Natural killer cell (primary cell): ENCODE measurements around the gene KCNS1. TPM values are rescaled to one million over a fixed set of nuclear protein-coding genes. Genes with fewer than 3 reads are reported as not detected.

Experiments used
- ATAC-seq, 3 donors: fragments of 150-1000 bp in 2 of 3; fragments of 200-7000 bp in 1 of 3; cut with Tn5 transposase; 1 replicate in 1 of 3; 2 replicates in 2 of 3; pipeline ENCODE4 v1.10.0; 2021; ENCODE audit warnings: mild to moderate bottlenecking in 2 of 3, moderate library complexity in 2 of 3
- DNase-seq, 2 donors: peaks; one replicate each; pipeline versions ENCODE4 v3.0.0 to v3.0.0-alpha.2; 2013 to 2021; ENCODE audit warnings: mixed read lengths in 1 of 2
- H3K27ac ChIP-seq: one replicate; pipeline ENCODE4 v1.5.1; 2013; ENCODE audit warnings: mild to moderate bottlenecking, low read length
- H3K27me3 ChIP-seq: one replicate; pipeline ENCODE4 v1.6.1; 2013; ENCODE audit warnings: low read length; ENCODE audit not compliant: control insufficient read depth, insufficient read depth
- H3K36me3 ChIP-seq: one replicate; pipeline ENCODE4 v1.6.1; 2013; ENCODE audit warnings: low read length; ENCODE audit not compliant: control insufficient read depth, insufficient read depth
- H3K4me1 ChIP-seq: one replicate; pipeline ENCODE4 v1.6.1; 2013; ENCODE audit warnings: low read length; ENCODE audit not compliant: control insufficient read depth, insufficient read depth
- H3K4me3 ChIP-seq: one replicate; pipeline ENCODE4 v1.5.1; 2013; ENCODE audit warnings: low read length
- H3K9me3 ChIP-seq: one replicate; pipeline ENCODE4 v1.6.1; 2013; ENCODE audit warnings: low read length; ENCODE audit not compliant: control insufficient read depth, insufficient read depth
- H3K27ac Mint-ChIP-seq, 2 donors: one replicate each; pipeline ENCODE4 v1.8.0; 2022; ENCODE audit warnings: mild to moderate bottlenecking in 2 of 2, mixed read lengths in 2 of 2, moderate library complexity in 1 of 2
- H3K27me3 Mint-ChIP-seq, 2 donors: one replicate each; pipeline ENCODE4 v1.8.0; 2022; ENCODE audit warnings: low read depth in 2 of 2, mixed read lengths in 2 of 2
- H3K36me3 Mint-ChIP-seq: one replicate; pipeline ENCODE4 v1.8.0; 2022; ENCODE audit warnings: mixed read lengths
- H3K4me1 Mint-ChIP-seq, 2 donors: one replicate each; pipeline ENCODE4 v1.8.0; 2022; ENCODE audit warnings: mixed read lengths in 2 of 2
- H3K4me3 Mint-ChIP-seq: one replicate; pipeline ENCODE4 v1.8.0; 2022; ENCODE audit warnings: mild to moderate bottlenecking, moderate library complexity, mixed read lengths
- H3K9me3 Mint-ChIP-seq, 2 donors: one replicate each; pipeline ENCODE4 v1.8.0; 2022; ENCODE audit warnings: mixed read lengths in 2 of 2
- CTCF ChIP-seq: fragments of 200-600 bp; IDR thresholded peaks from one replicate; pipeline ENCODE4 v1.8.0; 2022; ENCODE audit warnings: antibody characterized with exemption
- WGBS: methylation state at CpG from one replicate; pipeline ENCODE4 v1.1.7; 2013; ENCODE audit warnings: missing lambda C conversion rate; ENCODE audit not compliant: insufficient coverage; 5-methylcytosine and 5-hydroxymethylcytosine counted together
- intact Hi-C: fragments of 100-400 bp; cut with micrococcal nuclease; formaldehyde crosslinking; loops from one replicate; pipeline ENCODE4 v1.14.2; 2022
- total RNA-seq, 4 donors: library from RNA; stranded (reverse); fragments of 120-200 nt in 1 of 4; gene quantifications; one replicate each; pipeline versions ENCODE4 v1.2.3 to v1.2.4, GENCODE V29; 2013 to 2022

The KCNS1 gene
- total RNA-seq, 3 donors from 2014 or later (not counting 1 experiment from before 2014, with no cell fraction given): not detected

GRCh38 chr20:45083127-45083526 is 17.8 kb downstream of the KCNS1 start:
- H3K4me3 Mint-ChIP-seq: no peak overlapping the region
- H3K27ac Mint-ChIP-seq: peak overlapping the region; percentile 37 to 59
- Histone ChIP-seq H3K9me3 (no peaks in the 10 kb centered on the region), H3K27me3 (no peaks in the 10 kb centered on the region), H3K4me1 (no peaks in the 10 kb centered on the region), H3K4me3 (no peak overlapping the region), H3K36me3 (peaks cover 63% of the 10 kb centered on the region), H3K27ac (no peak overlapping the region)
- no peaks in the 10 kb centered on the region for H3K9me3 Mint-ChIP-seq
- H3K4me1 Mint-ChIP-seq: peaks cover 38 to 57% of the 10 kb centered on the region in 2 donors
- H3K36me3 Mint-ChIP-seq: peaks cover 37% of the 10 kb centered on the region
- TF ChIP-seq CTCF: no peak
- intact Hi-C loops: no loop called here
- H3K27me3 Mint-ChIP-seq: no peaks in the 10 kb centered on the region
- DNase-seq (no peak), ATAC-seq (no peak)
- 100% methylated on average over 1 of the region's 1 CpG for WGBS

DNA sequence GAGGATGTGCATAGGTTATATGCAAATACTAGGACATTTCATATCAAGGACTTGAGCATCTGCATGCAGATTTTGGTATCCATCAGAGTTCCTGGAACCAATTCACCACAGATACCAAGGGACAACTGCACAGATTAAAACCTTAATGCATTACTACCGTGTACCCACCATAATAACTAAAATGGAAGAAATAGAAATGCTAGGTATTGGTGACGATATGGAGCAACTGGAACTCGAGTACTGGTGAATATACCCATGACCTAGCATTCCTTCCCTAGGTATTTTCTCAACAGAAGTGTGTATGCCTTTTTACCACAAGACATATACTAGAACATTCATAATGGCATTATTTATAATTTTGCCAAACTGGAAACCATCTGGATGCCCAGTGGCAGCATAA is 18.5 kb downstream of the KCNS1 start:
- no peaks in the 10 kb centered on the region for H3K27me3 ChIP-seq
- TF ChIP-seq CTCF: no peak
- Mint-ChIP-seq H3K36me3 (peaks cover 38% of the 10 kb centered on the region), H3K4me1 (peaks cover 31 to 50% of the 10 kb centered on the region in 2 donors), H3K27me3 (no peaks in the 10 kb centered on the region), H3K4me3 (no peak overlapping the region), H3K9me3 (no peaks in the 10 kb centered on the region), H3K27ac (peak overlapping the region in 1 of 2 donors; percentile 59)
- intact Hi-C loops: no loop called here
- no peak overlapping the region for H3K4me3 ChIP-seq
- H3K9me3 ChIP-seq: no peaks in the 10 kb centered on the region
- ATAC-seq: no peak
- no peak overlapping the region for H3K27ac ChIP-seq
- no peaks in the 10 kb centered on the region for H3K4me1 ChIP-seq
- 100% methylated on average over 2 of the region's 3 CpGs for WGBS
- H3K36me3 ChIP-seq: peaks cover 67% of the 10 kb centered on the region
- no peak for DNase-seq

- H3K4me1 Mint-ChIP-seq: peaks cover 24 to 44% of the 10 kb centered on the region in 2 donors
- H3K4me3 Mint-ChIP-seq: no peak overlapping the region
- Histone ChIP-seq H3K36me3 (peaks cover 79% of the 10 kb centered on the region), H3K4me3 (no peak overlapping the region), H3K27ac (no peak overlapping the region), H3K27me3 (no peaks in the 10 kb centered on the region), H3K9me3 (no peaks in the 10 kb centered on the region), H3K4me1 (no peaks in the 10 kb centered on the region)
- peak overlapping the region in 1 of 2 donors; percentile 39 for H3K27ac Mint-ChIP-seq
- no peaks in the 10 kb centered on the region for H3K27me3 Mint-ChIP-seq
- TF ChIP-seq CTCF: no peak
- ATAC-seq (peak in 1 of 3 donors; percentile 48), DNase-seq (peak in 1 of 2 donors; percentile 27)
- no peaks in the 10 kb centered on the region for H3K9me3 Mint-ChIP-seq
- over 99% methylated on average over 3 of the region's 5 CpGs for WGBS
- intact Hi-C loops: no loop called here
- peaks cover 52% of the 10 kb centered on the region for H3K36me3 Mint-ChIP-seq
Measured at GRCh38 chr20:45080867-45081624, 19.9 kb downstream of the KCNS1 start.
